CD14-positive monocyte (primary cell): ENCODE results near the gene KIF26B. TPM values are rescaled to one million over a fixed set of nuclear protein-coding genes. Genes with fewer than 3 reads are reported as not detected.

Experiments
- DNase-seq, 3 donors: peaks; one replicate each; pipeline ENCODE4 v3.0.0-alpha.2; 2011 to 2022
- H2AFZ ChIP-seq: 2 replicates; pipeline ENCODE4 v1.6.0; 2012; ENCODE audit warnings: mild to moderate bottlenecking, low read depth, low read length, inconsistent platforms; ENCODE audit not compliant: insufficient read depth, poor library complexity, severe bottlenecking
- H3K27ac ChIP-seq, 2 donors: 1 replicate in 1 of 2; 2 replicates in 1 of 2; pipeline ENCODE4 v1.5.1; 2012 to 2013; ENCODE audit warnings: low read length in 2 of 2, control low read depth in 1 of 2, inconsistent platforms in 1 of 2, low read depth in 1 of 2, mild to moderate bottlenecking in 1 of 2
- H3K27me3 ChIP-seq, 2 donors: one replicate each; pipeline versions ENCODE4 v1.6.0 to v1.6.1; 2011 to 2013; ENCODE audit warnings: low read length in 2 of 2; ENCODE audit not compliant: control insufficient read depth in 2 of 2, insufficient read depth in 2 of 2
- H3K36me3 ChIP-seq, 2 donors: replicated peaks in 1 of 2; 1 replicate in 1 of 2; 2 replicates in 1 of 2; pipeline versions ENCODE4 v1.5.1 to v1.6.1; 2012 to 2013; ENCODE audit warnings: low read length in 2 of 2, control low read depth in 1 of 2, inconsistent platforms in 1 of 2, mild to moderate bottlenecking in 1 of 2; ENCODE audit not compliant: insufficient read depth in 2 of 2, control insufficient read depth in 1 of 2
- H3K4me1 ChIP-seq, 2 donors: 1 replicate in 1 of 2; 2 replicates in 1 of 2; pipeline versions ENCODE4 v1.5.1 to v1.6.1; 2012 to 2013; ENCODE audit warnings: low read length in 2 of 2, control low read depth in 1 of 2, inconsistent platforms in 1 of 2, mild to moderate bottlenecking in 1 of 2, moderate library complexity in 1 of 2; ENCODE audit not compliant: insufficient read depth in 2 of 2, control insufficient read depth in 1 of 2
- H3K4me2 ChIP-seq: replicated peaks from 2 replicates; pipeline ENCODE3; 2012; ENCODE audit warnings: low read length, moderate library complexity, mild to moderate bottlenecking; ENCODE audit not compliant: poor library complexity, severe bottlenecking; ENCODE audit errors: extremely low read depth
- H3K4me3 ChIP-seq, 3 experiments: fragments of 200-600 bp in 1 of 3; sonication (generic) in 1 of 3; replicated peaks in 1 of 3; 1 replicate in 2 of 3; 2 replicates in 1 of 3; pipeline ENCODE4 v1.5.1; 2011 to 2013; ENCODE audit warnings: low read length in 3 of 3, mild to moderate bottlenecking in 3 of 3, control low read depth in 2 of 3, low read depth in 2 of 3, inconsistent platforms in 1 of 3, moderate library complexity in 1 of 3
- H3K79me2 ChIP-seq: 2 replicates; pipeline ENCODE4 v1.6.0; 2012; ENCODE audit warnings: mild to moderate bottlenecking, control low read depth, inconsistent platforms, low read length, moderate library complexity; ENCODE audit not compliant: insufficient read depth
- H3K9ac ChIP-seq: 2 replicates; pipeline ENCODE4 v1.6.0; 2017; ENCODE audit warnings: low read length, mild to moderate bottlenecking; ENCODE audit not compliant: insufficient read depth, poor library complexity, severe bottlenecking
- H3K9me3 ChIP-seq, 2 donors: replicated peaks in 1 of 2; 1 replicate in 1 of 2; 2 replicates in 1 of 2; pipeline versions ENCODE4 v1.5.1 to v1.6.1; 2012 to 2013; ENCODE audit warnings: low read length in 2 of 2, control low read depth in 1 of 2; ENCODE audit not compliant: control insufficient read depth in 1 of 2, insufficient read depth in 1 of 2
- H4K20me1 ChIP-seq: 2 replicates; pipeline ENCODE4 v1.6.0; 2012; ENCODE audit warnings: mild to moderate bottlenecking, low read length, control low read depth, moderate library complexity; ENCODE audit not compliant: insufficient read depth
- H3K27ac Mint-ChIP-seq, 7 donors: one replicate each; pipeline ENCODE4 v1.8.0; 2020; ENCODE audit warnings: mild to moderate bottlenecking in 7 of 7, mixed read lengths in 7 of 7, moderate library complexity in 6 of 7, inconsistent platforms in 2 of 7
- H3K27me3 Mint-ChIP-seq, 3 donors: one replicate each; pipeline ENCODE4 v1.8.0; 2021 to 2022; ENCODE audit warnings: low read depth in 3 of 3, mild to moderate bottlenecking in 3 of 3, mixed read lengths in 3 of 3, moderate library complexity in 3 of 3, inconsistent platforms in 1 of 3
- H3K36me3 Mint-ChIP-seq, 2 donors: one replicate each; pipeline ENCODE4 v1.8.0; 2020; ENCODE audit warnings: mixed read lengths in 2 of 2, inconsistent platforms in 1 of 2, mild to moderate bottlenecking in 1 of 2
- H3K4me1 Mint-ChIP-seq: one replicate; pipeline ENCODE4 v1.8.0; 2020; ENCODE audit warnings: mild to moderate bottlenecking, mixed read lengths
- H3K4me3 Mint-ChIP-seq, 2 donors: one replicate each; pipeline ENCODE4 v1.8.0; 2020; ENCODE audit warnings: mild to moderate bottlenecking in 2 of 2, mixed read lengths in 2 of 2, moderate library complexity in 1 of 2
- H3K9me3 Mint-ChIP-seq, 7 donors: one replicate each; pipeline ENCODE4 v1.8.0; 2020 to 2022; ENCODE audit warnings: mixed read lengths in 7 of 7, mild to moderate bottlenecking in 6 of 7, moderate library complexity in 6 of 7, inconsistent platforms in 2 of 7
- CTCF ChIP-seq: fragments of 200-600 bp; IDR thresholded peaks from one replicate; pipeline ENCODE4 v1.8.0; 2022; ENCODE audit warnings: antibody characterized with exemption, mild to moderate bottlenecking
- WGBS: methylation state at CpG from one replicate; pipeline ENCODE4 v1.1.5; 2013; ENCODE audit warnings: missing lambda C conversion rate; ENCODE audit not compliant: insufficient coverage; 5-methylcytosine and 5-hydroxymethylcytosine counted together
- intact Hi-C, 2 donors: fragments of 100-400 bp; cut with micrococcal nuclease; formaldehyde crosslinking; loops; one replicate each; pipeline versions ENCODE4 v1.15.0 to v1.15.1; 2023
- polyA plus RNA-seq, 3 donors: library from polyadenylated mRNA; depleted of rRNA in 1 of 3; unstranded in 2 of 3; stranded (reverse) in 1 of 3; fragments of 300-500 nt in 2 of 3; fragments of >200 nt in 1 of 3; fragmentation: Illumina TruSeq in 2 of 3; gene quantifications; 1 replicate in 2 of 3; 2 replicates in 1 of 3; pipeline ENCODE4 v1.2.3, GENCODE V29; 2012 to 2021

The KIF26B gene
- polyA plus RNA-seq, 3 donors: 0.01 to 0.05 TPM; not detected in 1

GRCh38 chr1:245292553-245292952 is 137.8 kb downstream of the KIF26B start:
- Histone ChIP-seq H3K4me2 (no peak overlapping the region), H3K27me3 (peaks cover 28 to 54% of the 10 kb centered on the region in 2 donors), H3K9me3 (no peaks in the 10 kb centered on the region), H3K9ac (no peak overlapping the region), H3K36me3 (no peaks in the 10 kb centered on the region), H2AFZ (no peak overlapping the region), H3K4me3 (no peak overlapping the region), H4K20me1 (no peaks in the 10 kb centered on the region), H3K79me2 (no peaks in the 10 kb centered on the region), H3K27ac (no peak overlapping the region), H3K4me1 (peaks cover 11 to 20% of the 10 kb centered on the region in 2 donors)
- 28% methylated on average over 4 of the region's 6 CpGs for WGBS
- peaks cover 35% of the 10 kb centered on the region for H3K4me1 Mint-ChIP-seq
- peak overlapping the region in 1 of 2 donors; percentile 74 for H3K4me3 Mint-ChIP-seq
- intact Hi-C loops: loop anchor here in 1 of 2 donors (5.0 kb wide), 1 partner anchor 50 kb away; no protein-coding TSS in a partner anchor
- DNase-seq: peak in 2 of 3 donors; percentile 11 to 38
- TF ChIP-seq CTCF: no peak
- peaks cover 0 to 6% of the 10 kb centered on the region in 2 donors for H3K36me3 Mint-ChIP-seq
- peaks cover 45 to 89% (median 56%) of the 10 kb centered on the region in 3 donors for H3K27me3 Mint-ChIP-seq
- peaks cover 0 to 3% (median 1%) of the 10 kb centered on the region in 7 donors for H3K9me3 Mint-ChIP-seq
- no peak overlapping the region for H3K27ac Mint-ChIP-seq

GRCh38 chr1:245294020-245294419 is 139.2 kb downstream of the KIF26B start:
- Histone ChIP-seq H2AFZ (no peak overlapping the region), H3K4me3 (no peak overlapping the region), H3K36me3 (no peaks in the 10 kb centered on the region), H3K27me3 (peaks cover 29 to 45% of the 10 kb centered on the region in 2 donors), H3K4me1 (peaks cover 11 to 20% of the 10 kb centered on the region in 2 donors), H3K79me2 (no peaks in the 10 kb centered on the region), H3K9me3 (no peaks in the 10 kb centered on the region), H3K9ac (no peak overlapping the region), H3K4me2 (no peak overlapping the region), H4K20me1 (no peaks in the 10 kb centered on the region), H3K27ac (no peak overlapping the region)
- no peak for DNase-seq
- peaks cover 35% of the 10 kb centered on the region for H3K4me1 Mint-ChIP-seq
- no peak for TF ChIP-seq CTCF
- no peak overlapping the region for H3K27ac Mint-ChIP-seq
- H3K4me3 Mint-ChIP-seq: peak overlapping the region in 1 of 2 donors; percentile 9
- no CpG with 5 or more reads among the region's 5 CpGs for WGBS
- intact Hi-C loops: loop anchor here in 1 of 2 donors (5.0 kb wide), 1 partner anchor 52 kb away; no protein-coding TSS in a partner anchor
- H3K9me3 Mint-ChIP-seq: peaks cover 0 to 3% (median 1%) of the 10 kb centered on the region in 7 donors
- peaks cover 42 to 92% (median 50%) of the 10 kb centered on the region in 3 donors for H3K27me3 Mint-ChIP-seq
- peaks cover 0 to 6% of the 10 kb centered on the region in 2 donors for H3K36me3 Mint-ChIP-seq
